ENCODE results near the gene MMD. TPM values are rescaled to one million over a fixed set of nuclear protein-coding genes. Genes with fewer than 3 reads are reported as not detected.

The MMD gene
- total RNA-seq, 4 donors from 2014 or later, result 4.6 to 25.7 (median 11.3) TPM

GRCh38 chr17:55418369-55419268 lies 3.0 kb downstream of the MMD start:
- Histone ChIP-seq H3K27me3 (no peaks in the 10 kb centered on the region), H3K36me3 (no peaks in the 10 kb centered on the region), H3K4me3 (no peak overlapping the region), H3K4me1 (peaks cover 13 to 37% of the 10 kb centered on the region in 2 donors), H3K27ac (no peak overlapping the region), H3K9me3 (no peaks in the 10 kb centered on the region)
- TF ChIP-seq CTCF (IDR thresholded peaks at IDR 0.05 in 4 of 5, conservative IDR thresholded peaks at IDR 0.05 in 1 of 5), result no peak
- TF ChIP-seq POLR2A (IDR thresholded peaks at IDR 0.05), result no peak
- ATAC-seq (no peak), DNase-seq (no peak)
- intact Hi-C loops (cut with DNase I; ENCODE audit: low total_unique reads), result no loop called here
- in situ Hi-C loops (cut with MboI; ENCODE audit: low sequenced_read_pairs in 4 of 4), result no loop called here

- in situ Hi-C loops (cut with MboI; ENCODE audit: low sequenced_read_pairs in 4 of 4), result no loop called here
- H3K27me3 ChIP-seq, result no peaks in the 10 kb centered on the region
- H3K9me3 ChIP-seq, result no peaks in the 10 kb centered on the region
- DNase-seq, result no peak
- no peaks in the 10 kb centered on the region for H3K36me3 ChIP-seq
- no peak for ATAC-seq
- H3K4me3 ChIP-seq, result no peak overlapping the region
- intact Hi-C loops (cut with DNase I; ENCODE audit: low total_unique reads), result no loop called here
- no peak for TF ChIP-seq CTCF (IDR thresholded peaks at IDR 0.05 in 4 of 5, conservative IDR thresholded peaks at IDR 0.05 in 1 of 5)
- TF ChIP-seq POLR2A (IDR thresholded peaks at IDR 0.05), result no peak
- no peak overlapping the region for H3K27ac ChIP-seq
- H3K4me1 ChIP-seq, result peaks cover 13 to 37% of the 10 kb centered on the region in 2 donors
These were observed 4.0 kb downstream of the MMD start for GRCh38 chr17:55417411-55418268.

- H3K9me3 ChIP-seq, result no peaks in the 10 kb centered on the region
- H3K4me3 ChIP-seq, result no peak overlapping the region
- TF ChIP-seq POLR2A (IDR thresholded peaks at IDR 0.05) (no peak), CTCF (IDR thresholded peaks at IDR 0.05 in 4 of 5, conservative IDR thresholded peaks at IDR 0.05 in 1 of 5) (no peak)
- no peaks in the 10 kb centered on the region for H3K27me3 ChIP-seq
- H3K36me3 ChIP-seq, result peaks cover 0 to 5% of the 10 kb centered on the region in 2 donors
- DNase-seq (no peak), ATAC-seq (no peak)
- no peak overlapping the region for H3K27ac ChIP-seq
- intact Hi-C loops (cut with DNase I; ENCODE audit: low total_unique reads) (loop anchor here (1.0 kb wide), 1 partner anchor 96 kb away; no protein-coding TSS in a partner anchor), in situ Hi-C loops (cut with MboI; ENCODE audit: low sequenced_read_pairs in 4 of 4) (no loop called here)
- H3K4me1 ChIP-seq, result peaks cover 8 to 33% of the 10 kb centered on the region in 2 donors
These were observed 5.1 kb downstream of the MMD start for GRCh38 chr17:55416470-55417052.

- DNase-seq (no peak), ATAC-seq (no peak)
- Histone ChIP-seq H3K27ac (no peak overlapping the region), H3K4me1 (peaks cover 8 to 33% of the 10 kb centered on the region in 2 donors), H3K4me3 (no peak overlapping the region), H3K27me3 (no peaks in the 10 kb centered on the region), H3K9me3 (no peaks in the 10 kb centered on the region), H3K36me3 (peaks cover 0 to 8% of the 10 kb centered on the region in 2 donors)
- TF ChIP-seq CTCF (IDR thresholded peaks at IDR 0.05 in 4 of 5, conservative IDR thresholded peaks at IDR 0.05 in 1 of 5), result no peak
- no peak for TF ChIP-seq POLR2A (IDR thresholded peaks at IDR 0.05)
- intact Hi-C loops (cut with DNase I; ENCODE audit: low total_unique reads) (loop anchor here (1.0 kb wide), 1 partner anchor 96 kb away; no protein-coding TSS in a partner anchor), in situ Hi-C loops (cut with MboI; ENCODE audit: low sequenced_read_pairs in 4 of 4) (no loop called here)
These were observed 5.6 kb downstream of the MMD start for GRCh38 chr17:55416000-55416399.
